ENCODE results near the gene TP53BP2. TPM values are rescaled to one million over a fixed set of nuclear protein-coding genes. Genes with fewer than 3 reads are reported as not detected.
"Not testable (repeated sequence)": the region's sequence is repeated elsewhere in the genome, so short reads cannot be mapped to it uniquely, and the experiment has no call there.

TP53BP2 gene, protein sequence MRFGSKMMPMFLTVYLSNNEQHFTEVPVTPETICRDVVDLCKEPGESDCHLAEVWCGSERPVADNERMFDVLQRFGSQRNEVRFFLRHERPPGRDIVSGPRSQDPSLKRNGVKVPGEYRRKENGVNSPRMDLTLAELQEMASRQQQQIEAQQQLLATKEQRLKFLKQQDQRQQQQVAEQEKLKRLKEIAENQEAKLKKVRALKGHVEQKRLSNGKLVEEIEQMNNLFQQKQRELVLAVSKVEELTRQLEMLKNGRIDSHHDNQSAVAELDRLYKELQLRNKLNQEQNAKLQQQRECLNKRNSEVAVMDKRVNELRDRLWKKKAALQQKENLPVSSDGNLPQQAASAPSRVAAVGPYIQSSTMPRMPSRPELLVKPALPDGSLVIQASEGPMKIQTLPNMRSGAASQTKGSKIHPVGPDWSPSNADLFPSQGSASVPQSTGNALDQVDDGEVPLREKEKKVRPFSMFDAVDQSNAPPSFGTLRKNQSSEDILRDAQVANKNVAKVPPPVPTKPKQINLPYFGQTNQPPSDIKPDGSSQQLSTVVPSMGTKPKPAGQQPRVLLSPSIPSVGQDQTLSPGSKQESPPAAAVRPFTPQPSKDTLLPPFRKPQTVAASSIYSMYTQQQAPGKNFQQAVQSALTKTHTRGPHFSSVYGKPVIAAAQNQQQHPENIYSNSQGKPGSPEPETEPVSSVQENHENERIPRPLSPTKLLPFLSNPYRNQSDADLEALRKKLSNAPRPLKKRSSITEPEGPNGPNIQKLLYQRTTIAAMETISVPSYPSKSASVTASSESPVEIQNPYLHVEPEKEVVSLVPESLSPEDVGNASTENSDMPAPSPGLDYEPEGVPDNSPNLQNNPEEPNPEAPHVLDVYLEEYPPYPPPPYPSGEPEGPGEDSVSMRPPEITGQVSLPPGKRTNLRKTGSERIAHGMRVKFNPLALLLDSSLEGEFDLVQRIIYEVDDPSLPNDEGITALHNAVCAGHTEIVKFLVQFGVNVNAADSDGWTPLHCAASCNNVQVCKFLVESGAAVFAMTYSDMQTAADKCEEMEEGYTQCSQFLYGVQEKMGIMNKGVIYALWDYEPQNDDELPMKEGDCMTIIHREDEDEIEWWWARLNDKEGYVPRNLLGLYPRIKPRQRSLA
- total RNA-seq = 100 to 1,000 TPM in 1 of 4 donors, 10 to 100 TPM in 3; 31.7 to 196 (median 58.2) TPM

- Histone ChIP-seq H3K27ac (peak within 1 kb of the TSS; percentile 97 to 99 (median 98)), H3K4me1 (peaks cover 0 to 30% (median 4%) of the 10 kb centered on the region in 4 donors)
Observed at GRCh38 chr1:223845810-223846682, at the start of gene TP53BP2. TP53BP2 (minus strand) TSS chr1:223845947; CDS start chr1:223845680, 267 bp downstream.

GRCh38 chr1:223890494-223890893 is 44.7 kb upstream of the TP53BP2 start:
- H3K27me3 ChIP-seq, H3K4me3 ChIP-seq, H3K27ac ChIP-seq, H3K4me1 ChIP-seq, DNase-seq, H3K36me3 ChIP-seq, H3K9me3 ChIP-seq: not testable (repeated sequence)

More at GRCh38 chr1:223845810-223846682, at the start of gene TP53BP2:
- H3K9me3 ChIP-seq = no peaks in the 10 kb centered on the region
- H3K27me3 ChIP-seq = no peaks in the 10 kb centered on the region
- DNase-seq = peak; percentile 83 to 94 (median 93)
- H3K4me3 ChIP-seq = peak within 1 kb of the TSS; percentile 92 to 100 (median 96)
- TF ChIP-seq, protein P1, sequence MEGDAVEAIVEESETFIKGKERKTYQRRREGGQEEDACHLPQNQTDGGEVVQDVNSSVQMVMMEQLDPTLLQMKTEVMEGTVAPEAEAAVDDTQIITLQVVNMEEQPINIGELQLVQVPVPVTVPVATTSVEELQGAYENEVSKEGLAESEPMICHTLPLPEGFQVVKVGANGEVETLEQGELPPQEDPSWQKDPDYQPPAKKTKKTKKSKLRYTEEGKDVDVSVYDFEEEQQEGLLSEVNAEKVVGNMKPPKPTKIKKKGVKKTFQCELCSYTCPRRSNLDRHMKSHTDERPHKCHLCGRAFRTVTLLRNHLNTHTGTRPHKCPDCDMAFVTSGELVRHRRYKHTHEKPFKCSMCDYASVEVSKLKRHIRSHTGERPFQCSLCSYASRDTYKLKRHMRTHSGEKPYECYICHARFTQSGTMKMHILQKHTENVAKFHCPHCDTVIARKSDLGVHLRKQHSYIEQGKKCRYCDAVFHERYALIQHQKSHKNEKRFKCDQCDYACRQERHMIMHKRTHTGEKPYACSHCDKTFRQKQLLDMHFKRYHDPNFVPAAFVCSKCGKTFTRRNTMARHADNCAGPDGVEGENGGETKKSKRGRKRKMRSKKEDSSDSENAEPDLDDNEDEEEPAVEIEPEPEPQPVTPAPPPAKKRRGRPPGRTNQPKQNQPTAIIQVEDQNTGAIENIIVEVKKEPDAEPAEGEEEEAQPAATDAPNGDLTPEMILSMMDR (IDR thresholded peaks at IDR 0.05) = peak; percentile 41 to 85 (median 74)
- peak; percentile 72 to 77 for TF ChIP-seq POLR2A (IDR thresholded peaks at IDR 0.05)
- no peaks in the 10 kb centered on the region for H3K36me3 ChIP-seq

DNA sequence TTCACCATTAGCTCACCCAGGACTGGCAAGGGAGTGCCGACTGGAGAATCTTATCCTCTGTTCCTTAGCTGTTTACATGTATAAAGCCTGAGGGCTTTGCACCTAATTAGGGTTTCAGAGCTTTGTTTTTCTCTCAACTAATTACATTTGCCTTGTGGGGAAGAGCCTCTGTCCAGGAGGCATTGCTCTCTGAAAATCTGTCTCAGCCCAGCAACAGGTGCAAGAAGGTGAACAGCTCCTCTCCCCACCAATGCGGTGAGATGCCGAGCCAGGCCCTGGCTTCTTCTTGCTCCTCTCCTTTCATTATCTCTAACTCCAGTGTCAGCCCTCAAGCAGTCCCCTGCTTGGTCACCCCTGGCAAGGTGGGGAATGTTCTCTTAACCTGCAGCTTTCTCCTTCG is 43.6 kb upstream of the TP53BP2 start:
- DNase-seq, H3K4me3 ChIP-seq, H3K4me1 ChIP-seq, H3K36me3 ChIP-seq, H3K27me3 ChIP-seq, H3K27ac ChIP-seq, H3K9me3 ChIP-seq: not testable (repeated sequence)

GRCh38 chr1:223887747-223888418 is 42.1 kb upstream of the TP53BP2 start:
- no peaks in the 10 kb centered on the region for H3K36me3 ChIP-seq
- peak in 1 of 3 donors; percentile 44 for DNase-seq
- TF ChIP-seq, protein P1 (IDR thresholded peaks at IDR 0.05) = no peak
- TF ChIP-seq POLR2A (IDR thresholded peaks at IDR 0.05) = no peak
- no peak overlapping the region for H3K4me3 ChIP-seq
- H3K27me3 ChIP-seq = no peaks in the 10 kb centered on the region
- no peak overlapping the region for H3K27ac ChIP-seq
- H3K9me3 ChIP-seq = no peaks in the 10 kb centered on the region
- H3K4me1 ChIP-seq = no peaks in the 10 kb centered on the region

DNA sequence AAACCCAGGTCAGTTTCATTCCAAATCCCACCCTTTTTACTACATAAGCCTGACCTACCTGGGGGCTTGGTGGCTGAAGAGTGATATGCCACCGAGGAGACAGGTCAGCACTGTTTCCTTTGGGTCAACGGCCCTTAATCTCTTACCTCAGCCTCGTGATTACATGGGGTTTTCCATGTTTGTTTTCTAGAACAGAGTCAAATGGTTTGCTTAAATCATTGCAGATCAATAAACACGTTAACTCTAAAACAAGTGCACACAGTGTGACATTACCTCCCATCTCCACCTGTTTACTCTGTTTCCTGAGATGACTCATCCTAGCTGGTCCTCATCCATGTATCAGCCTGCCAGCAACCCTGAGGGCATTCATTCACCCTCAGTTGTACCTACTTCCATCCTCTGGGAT is 40.8 kb upstream of the TP53BP2 start:
- Histone ChIP-seq H3K27ac (no peak overlapping the region), H3K27me3 (no peaks in the 10 kb centered on the region), H3K4me3 (no peak overlapping the region), H3K4me1 (no peaks in the 10 kb centered on the region), H3K36me3 (no peaks in the 10 kb centered on the region), H3K9me3 (no peaks in the 10 kb centered on the region)
- DNase-seq = no peak
- no peak for TF ChIP-seq POLR2A (IDR thresholded peaks at IDR 0.05)
- TF ChIP-seq, protein P1 (IDR thresholded peaks at IDR 0.05) = no peak

Measured in Peyer's patch (tissue), 4 donors.